Measurements from ENCODE around the gene CCDC183.
A peak's percentile ranks its signal among the peaks of the same experiment; 100 is the strongest.
"Not testable (repeated sequence)": the region's sequence is repeated elsewhere in the genome, so short reads cannot be mapped to it uniquely, and the experiment has no call there.

CCDC183 gene

DNA sequence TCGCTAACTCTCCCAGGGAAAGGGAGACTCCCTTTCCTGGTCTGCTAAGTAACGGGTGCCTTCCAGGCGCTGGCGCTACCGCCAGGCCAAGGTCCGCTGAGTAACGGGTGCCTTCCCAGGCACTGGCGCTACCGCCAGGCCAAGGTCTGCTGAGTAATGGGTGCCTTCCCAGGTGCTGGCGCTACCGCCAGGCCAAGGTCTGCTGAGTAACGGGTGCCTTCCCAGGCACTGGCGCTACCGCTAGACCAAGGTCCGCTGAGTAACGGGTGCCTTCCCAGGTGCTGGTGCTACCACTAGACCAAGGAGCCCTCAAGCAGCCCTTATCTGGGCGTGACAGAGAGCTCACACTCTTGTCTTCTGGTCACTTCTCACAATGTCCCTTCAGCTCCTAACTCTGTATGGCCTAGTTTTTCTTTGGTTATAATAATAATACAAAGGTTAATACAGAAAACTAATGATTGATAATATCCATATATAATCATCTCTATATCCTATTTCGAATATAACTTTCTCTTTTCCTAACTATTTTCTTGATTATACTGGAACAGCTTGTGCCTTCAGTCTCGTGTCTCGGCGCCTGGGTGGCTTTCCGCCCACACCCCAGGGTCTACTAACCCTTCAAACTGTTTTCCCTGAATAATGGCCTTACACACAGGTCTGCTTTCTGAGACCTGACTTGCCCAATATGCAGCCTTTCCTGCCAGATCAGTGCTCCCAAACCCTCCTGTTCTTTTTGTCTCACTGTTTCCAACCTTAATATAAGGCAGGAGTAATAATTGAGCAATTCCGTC is 10.4 kb upstream of the CCDC183 start:
- DNase-seq: not testable (repeated sequence)

DNA sequence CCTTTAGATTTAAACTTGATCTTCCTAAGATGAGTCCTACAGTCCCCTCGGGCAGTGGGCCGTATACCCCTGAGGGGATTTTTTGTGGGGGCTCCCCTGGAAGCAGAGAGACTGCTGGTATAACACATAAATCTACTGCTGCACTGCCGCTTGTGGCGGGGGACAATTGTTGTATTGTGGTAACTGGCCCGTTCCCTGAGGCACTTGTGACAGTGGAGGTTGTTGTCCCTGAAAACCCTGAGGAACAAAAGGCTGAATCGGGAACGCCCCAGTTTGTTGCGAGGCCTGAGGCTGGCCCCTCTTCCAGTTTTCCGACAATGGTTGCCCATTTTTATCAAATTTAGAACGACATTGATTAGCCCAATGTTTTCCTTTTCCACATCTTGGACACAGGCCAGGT is 9.7 kb upstream of the CCDC183 start:
- DNase-seq: no peak

DNA sequence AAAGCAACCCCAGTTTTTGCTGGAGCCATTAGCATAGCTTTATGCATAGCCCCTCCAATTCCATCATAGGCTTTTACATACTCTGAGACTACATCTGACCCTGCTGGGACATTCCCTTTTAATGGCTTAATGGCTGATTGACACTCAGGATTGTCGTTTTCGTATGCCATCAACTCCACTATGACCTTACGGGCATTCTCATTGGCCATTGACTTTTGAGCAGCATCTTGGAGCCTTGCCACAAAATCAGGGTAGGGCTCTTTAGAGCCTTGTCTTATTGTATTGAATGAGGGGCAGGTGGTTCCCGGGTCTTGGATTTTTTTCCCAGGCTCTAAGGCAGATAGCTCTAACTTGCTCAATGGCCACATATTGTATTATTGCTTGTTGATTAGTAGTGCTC is 9.2 kb upstream of the CCDC183 start:
- not testable (repeated sequence) for DNase-seq

GRCh38 chr9:136787690-136788400 is 8.3 kb upstream of the CCDC183 start:
- DNase-seq: peak; percentile 45

- not testable (repeated sequence) for DNase-seq
Observed at GRCh38 chr9:136788644-136789522, 7.3 kb upstream of the CCDC183 start.

- no peak for DNase-seq
Observed at GRCh38 chr9:136789523-136789937, 6.6 kb upstream of the CCDC183 start.

DNA sequence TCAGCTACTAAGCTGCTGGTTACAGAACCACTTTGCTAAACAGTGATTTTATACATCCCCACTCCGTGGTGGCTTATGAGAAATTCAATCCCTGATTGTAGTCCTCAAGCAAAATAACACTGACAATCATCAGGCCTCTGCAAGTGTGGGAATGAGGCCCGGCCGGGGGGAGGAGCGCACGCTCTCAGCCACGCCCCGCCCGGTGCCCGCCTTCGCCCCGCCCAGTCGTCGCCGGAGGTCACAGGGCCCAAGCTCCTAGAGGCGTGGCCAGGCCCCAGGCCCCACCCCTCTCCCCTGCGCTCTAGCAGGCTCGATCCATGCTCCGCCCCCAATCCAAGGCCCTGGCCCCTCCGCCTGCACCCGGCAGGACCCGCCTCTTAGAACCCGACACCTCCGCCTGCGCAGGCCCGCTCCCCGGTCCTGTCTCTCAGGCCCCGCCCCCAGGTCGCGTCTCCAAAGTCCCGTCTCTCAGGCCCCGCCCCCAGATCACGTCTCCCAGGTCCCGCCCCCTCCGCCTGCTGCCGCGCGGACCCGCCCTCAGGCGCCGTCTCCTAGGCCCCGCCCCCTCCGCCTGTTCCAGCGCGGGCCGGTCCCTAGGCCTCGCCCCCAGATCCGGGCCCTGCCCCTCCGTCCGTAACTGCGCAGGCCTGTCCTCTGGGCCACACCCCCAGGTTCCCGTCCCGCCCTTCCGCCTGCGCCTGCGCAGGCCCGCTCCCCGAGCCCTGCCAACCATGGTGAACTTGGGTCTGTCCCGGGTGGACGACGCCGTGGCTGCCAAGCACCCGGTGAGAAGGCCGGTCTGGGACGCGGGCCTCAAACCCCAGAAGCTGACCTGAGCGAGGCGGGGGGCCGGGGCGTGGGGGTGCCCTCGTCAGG is 5.3 kb upstream of the CCDC183 start, which contains the start of gene TMEM141:
TMEM141 (plus strand) TSS at position 705 of the 876 bp plus-strand sequence; CDS start at position 732, 27 bp downstream.
- DNase-seq: peak; percentile 100

DNA sequence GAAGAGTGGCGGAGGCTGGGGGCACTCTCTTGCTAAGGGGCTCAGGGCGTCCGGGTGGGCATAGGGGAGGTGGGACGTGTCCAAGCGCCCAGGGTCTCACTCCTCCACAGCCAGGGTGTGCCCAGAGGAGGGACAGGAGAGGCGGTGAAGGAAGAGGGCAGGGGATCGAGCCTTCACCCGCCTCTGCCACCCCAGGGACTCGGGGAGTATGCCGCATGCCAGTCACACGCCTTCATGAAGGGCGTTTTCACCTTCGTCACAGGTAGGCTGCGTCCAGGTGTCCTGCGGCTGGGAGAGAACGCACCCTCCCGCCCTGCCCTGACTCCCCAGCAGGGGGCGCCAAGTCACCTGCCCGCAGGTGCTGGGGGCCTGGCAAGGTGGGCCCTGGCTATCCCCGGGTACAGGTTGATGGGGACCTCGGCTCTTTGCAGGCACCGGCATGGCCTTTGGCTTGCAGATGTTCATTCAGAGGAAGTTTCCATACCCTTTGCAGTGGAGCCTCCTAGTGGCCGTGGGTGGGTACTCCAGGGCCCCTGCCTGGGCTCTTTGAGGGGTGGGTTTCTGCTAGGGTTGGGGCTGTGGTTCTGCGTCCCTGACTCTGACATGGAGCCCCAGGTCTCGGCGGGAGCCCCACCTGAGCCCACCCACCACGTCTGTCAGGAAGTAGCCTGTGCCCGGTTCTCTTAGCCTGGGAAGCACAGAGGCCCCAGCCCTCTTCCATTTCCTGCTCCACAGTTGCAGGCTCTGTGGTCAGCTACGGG is 4.4 kb upstream of the CCDC183 start:
- DNase-seq: peak; percentile 60

GRCh38 chr9:136792321-136793085 is 3.6 kb upstream of the CCDC183 start:
- DNase-seq: no peak

- peak; percentile 17 for DNase-seq
Observed at GRCh38 chr9:136793086-136793946, 2.8 kb upstream of the CCDC183 start.

DNA sequence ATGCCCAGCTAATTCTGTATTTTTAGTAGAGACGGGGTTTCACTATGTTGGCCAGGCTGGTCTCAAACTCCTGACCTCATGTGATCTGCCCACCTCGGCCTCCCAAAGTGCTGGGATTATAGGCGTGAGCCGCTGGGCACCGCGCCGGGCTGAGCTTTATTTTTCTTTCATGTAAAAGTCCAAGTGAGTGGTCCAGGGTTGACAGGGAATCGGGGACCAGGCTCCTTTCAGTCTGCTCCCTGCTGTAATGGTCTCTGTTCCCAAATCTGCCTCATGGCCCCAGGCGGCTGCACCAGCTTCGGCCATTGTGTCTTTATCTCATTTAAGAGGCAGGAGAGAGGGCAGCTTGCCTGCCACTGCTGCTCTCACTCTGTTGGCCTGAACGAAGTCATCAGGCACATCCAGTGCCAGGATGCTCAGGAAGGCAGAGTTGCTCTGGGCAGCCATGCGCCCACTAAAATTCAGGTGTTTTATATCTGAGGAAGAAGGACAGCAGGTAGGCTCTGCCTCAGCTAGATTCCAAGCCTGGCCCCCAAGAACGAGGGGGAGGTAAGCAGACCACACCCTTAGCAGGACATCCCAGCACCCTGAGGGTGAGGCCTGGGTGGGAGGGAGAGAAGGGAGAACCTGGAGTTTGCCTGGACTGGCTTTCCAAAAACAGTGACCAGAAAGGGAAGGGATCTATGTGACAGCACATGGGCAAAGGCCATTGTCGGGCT is 1.7 kb upstream of the CCDC183 start:
- no peak for DNase-seq

GRCh38 chr9:136795000-136795348 is 1.2 kb upstream of the CCDC183 start:
- DNase-seq: no peak

- DNase-seq: not testable (repeated sequence)
Observed at GRCh38 chr9:136796775-136797347, 723 bp downstream of the CCDC183 start.

DNA sequence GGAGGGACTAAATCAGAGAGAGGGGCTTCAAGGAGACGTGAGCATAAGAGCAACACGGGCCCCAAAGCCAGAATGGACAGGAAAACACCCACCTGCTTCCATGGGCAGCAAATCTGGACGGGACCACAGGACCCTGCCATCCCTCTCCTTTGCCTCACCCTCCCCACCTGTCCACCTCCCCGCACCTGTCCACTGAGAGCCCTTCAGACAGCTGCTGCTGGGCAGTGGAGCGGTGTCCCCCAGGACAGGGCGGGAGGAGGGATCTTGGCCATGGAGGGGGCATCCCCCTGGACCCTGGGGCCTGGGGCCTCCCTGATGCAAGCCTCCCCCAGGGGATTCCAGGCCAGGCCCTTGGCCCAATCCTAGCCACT is 2.6 kb downstream of the CCDC183 start:
- DNase-seq: no peak

GRCh38 chr9:136799079-136799853 is 3.1 kb downstream of the CCDC183 start:
- DNase-seq: peak; percentile 78

GRCh38 chr9:136799854-136800657 is 3.9 kb downstream of the CCDC183 start:
- DNase-seq: peak; percentile 97

- no peak for DNase-seq
Observed at GRCh38 chr9:136802321-136802720, 6.2 kb downstream of the CCDC183 start.
